ENCODE results near the gene SH3D19. TPM values are rescaled to one million over a fixed set of nuclear protein-coding genes. Genes with fewer than 3 reads are reported as not detected.
A peak's percentile ranks its signal among the peaks of the same experiment; 100 is the strongest.

Gene SH3D19
- total and polyA plus RNA-seq, 7 donors = 31.4 to 195 (median 105) TPM

- no peak for TF ChIP-seq POLR2A (IDR thresholded peaks at IDR 0.05)
- TF ChIP-seq EP300 (IDR thresholded peaks at IDR 0.05) = no peak
- no peak for TF ChIP-seq POLR2AphosphoS5 (IDR thresholded peaks at IDR 0.05)
- TF ChIP-seq CTCF (IDR thresholded peaks at IDR 0.05) = no peak
- no peaks in the 10 kb centered on the region for H3K9me3 ChIP-seq
- no peaks in the 10 kb centered on the region for H3K36me3 ChIP-seq
- intact Hi-C loops (cut with DNase I) = no loop called here
- no peak overlapping the region for H3K27ac ChIP-seq
- H3K27me3 ChIP-seq = no peaks in the 10 kb centered on the region
- no peaks in the 10 kb centered on the region for H3K4me1 ChIP-seq
- 40 to 82% methylated on average over 2 of the region's 2 CpGs for WGBS, 2 donors
- DNase-seq = no peak
- no peak overlapping the region for H3K4me3 ChIP-seq
These were observed 14.1 kb upstream of the SH3D19 start for GRCh38 chr4:151339467-151339866.

- Histone ChIP-seq H3K4me1 (no peaks in the 10 kb centered on the region), H3K4me3 (no peak overlapping the region), H3K9me3 (no peaks in the 10 kb centered on the region), H3K27ac (no peak overlapping the region), H3K36me3 (no peaks in the 10 kb centered on the region), H3K27me3 (no peaks in the 10 kb centered on the region)
- DNase-seq = no peak
- 74 to 91% methylated on average over 1 of the region's 1 CpG for WGBS, 2 donors
- no peak for TF ChIP-seq POLR2AphosphoS5 (IDR thresholded peaks at IDR 0.05)
- no peak for TF ChIP-seq CTCF (IDR thresholded peaks at IDR 0.05)
- no peak for TF ChIP-seq POLR2A (IDR thresholded peaks at IDR 0.05)
- TF ChIP-seq EP300 (IDR thresholded peaks at IDR 0.05) = no peak
- intact Hi-C loops (cut with DNase I) = no loop called here
These were observed 6.1 kb upstream of the SH3D19 start for GRCh38 chr4:151331276-151332042.

GRCh38 chr4:151329217-151330007, 4.0 kb upstream of the SH3D19 start:
- no peak for DNase-seq
- 50 to 75% methylated on average over 4 of the region's 4 CpGs for WGBS, 2 donors
- H3K9me3 ChIP-seq = no peaks in the 10 kb centered on the region
- intact Hi-C loops (cut with DNase I) = loop anchor here (10.0 kb wide), 1 partner anchor 735 kb away; no protein-coding TSS in a partner anchor
- no peaks in the 10 kb centered on the region for H3K27me3 ChIP-seq
- peaks cover 0 to 4% (median 4%) of the 10 kb centered on the region in 4 donors for H3K4me1 ChIP-seq
- H3K4me3 ChIP-seq = no peak overlapping the region
- no peak overlapping the region for H3K27ac ChIP-seq
- no peaks in the 10 kb centered on the region for H3K36me3 ChIP-seq
- TF ChIP-seq EP300 (IDR thresholded peaks at IDR 0.05) (no peak), POLR2A (IDR thresholded peaks at IDR 0.05) (no peak), CTCF (IDR thresholded peaks at IDR 0.05) (no peak), POLR2AphosphoS5 (IDR thresholded peaks at IDR 0.05) (no peak)

- 19 to 47% methylated on average over 6 of the region's 6 CpGs for WGBS, 2 donors
- H3K4me1 ChIP-seq = peaks cover 0 to 36% (median 30%) of the 10 kb centered on the region in 4 donors
- intact Hi-C loops (cut with DNase I) = loop anchor here (2.0 to 10.0 kb wide), 2 partner anchors 157 to 731 kb away; no protein-coding TSS in a partner anchor
- TF ChIP-seq POLR2A (IDR thresholded peaks at IDR 0.05) (no peak), EP300 (IDR thresholded peaks at IDR 0.05) (no peak), POLR2AphosphoS5 (IDR thresholded peaks at IDR 0.05) (no peak), CTCF (IDR thresholded peaks at IDR 0.05) (no peak)
- no peaks in the 10 kb centered on the region for H3K9me3 ChIP-seq
- H3K27me3 ChIP-seq = no peaks in the 10 kb centered on the region
- H3K27ac ChIP-seq = peak overlapping the region; percentile 89 to 95 (median 92)
- DNase-seq = no peak
- no peaks in the 10 kb centered on the region for H3K36me3 ChIP-seq
- peak overlapping the region; percentile 52 to 80 (median 68) for H3K4me3 ChIP-seq
These were observed 493 bp upstream of the SH3D19 start for GRCh38 chr4:151325949-151326246.
